NCI-H1417 treated with DMSO at 0.1 percent for 48 hours (cell line): Measurements from ENCODE around the gene AMN1.
A peak's percentile ranks its signal among the peaks of the same experiment; 100 is the strongest.
"Not testable (repeated sequence)": the region's sequence is repeated elsewhere in the genome, so short reads cannot be mapped to it uniquely, and the experiment has no call there.

Source experiments
- DNase-seq: peaks from one replicate; lab custom pipeline; 2025; lab: John Stamatoyannopoulos, UW

Gene AMN1

GRCh38 chr12:31728917-31729640 is at the start of gene AMN1:
AMN1 (minus strand) TSS chr12:31729021; CDS start chr12:31729008, 13 bp downstream.
- DNase-seq, result peak; percentile 95

GRCh38 chr12:31773867-31774266 is 45.0 kb upstream of the AMN1 start:
- DNase-seq, result no peak

- DNase-seq, result no peak
Measured at GRCh38 chr12:31773223-31773750, 44.5 kb upstream of the AMN1 start.

- DNase-seq, result no peak
Measured at GRCh38 chr12:31772685-31773222, 43.9 kb upstream of the AMN1 start.

GRCh38 chr12:31772186-31772585 is 43.4 kb upstream of the AMN1 start:
- no peak for DNase-seq

- no peak for DNase-seq
Measured at GRCh38 chr12:31768046-31768445, 39.2 kb upstream of the AMN1 start.

GRCh38 chr12:31765931-31766330 is 37.1 kb upstream of the AMN1 start:
- DNase-seq, result no peak

- no peak for DNase-seq
Measured at GRCh38 chr12:31759632-31760459, 31.0 kb upstream of the AMN1 start.

- DNase-seq, result not testable (repeated sequence)
Measured at GRCh38 chr12:31758297-31758696, 29.5 kb upstream of the AMN1 start.

GRCh38 chr12:31756977-31757420 is 28.2 kb upstream of the AMN1 start:
- no peak for DNase-seq

- no peak for DNase-seq
Measured at GRCh38 chr12:31752450-31752849, 23.6 kb upstream of the AMN1 start.

GRCh38 chr12:31751085-31751484 is 22.3 kb upstream of the AMN1 start:
- DNase-seq, result no peak

- DNase-seq, result no peak
Measured at GRCh38 chr12:31750747-31751039, 21.9 kb upstream of the AMN1 start.

- peak; percentile 99 for DNase-seq
Measured at GRCh38 chr12:31749024-31749704, 20.3 kb upstream of the AMN1 start.

GRCh38 chr12:31745242-31745641 is 16.4 kb upstream of the AMN1 start:
- DNase-seq, result no peak

- not testable (repeated sequence) for DNase-seq
Measured at GRCh38 chr12:31744363-31744762, 15.5 kb upstream of the AMN1 start.

GRCh38 chr12:31742891-31743290 is 14.1 kb upstream of the AMN1 start:
- DNase-seq, result no peak

- DNase-seq, result no peak
Measured at GRCh38 chr12:31740628-31741027, 11.8 kb upstream of the AMN1 start.

- DNase-seq, result no peak
Measured at GRCh38 chr12:31737763-31738162, 8.9 kb upstream of the AMN1 start.

- DNase-seq, result no peak
Measured at GRCh38 chr12:31737345-31737744, 8.5 kb upstream of the AMN1 start.

- DNase-seq, result no peak
Measured at GRCh38 chr12:31736472-31736871, 7.7 kb upstream of the AMN1 start.
